Lower leg skin (tissue), 3 donors: ENCODE measurements around the gene FERMT1.

Experiments used
- POLR2A ChIP-seq, 2 donors: fragments of 450-650 bp; IDR thresholded peaks; one replicate each; pipeline ENCODE4 v1.6.1; 2016 to 2017; ENCODE audit warnings: antibody characterized with exemption in 2 of 2, mild to moderate bottlenecking in 1 of 2, moderate library complexity in 1 of 2
- TF ChIP-seq, protein P1 (sequence below), 3 donors: fragments of 450-650 bp; IDR thresholded peaks; one replicate each; pipeline ENCODE4 v1.5.1; 2016; ENCODE audit warnings: antibody characterized with exemption in 3 of 3, mild to moderate bottlenecking in 3 of 3, moderate library complexity in 2 of 3

- TF ChIP-seq POLR2A (IDR thresholded peaks at IDR 0.05): no peak
- TF ChIP-seq, protein P1, sequence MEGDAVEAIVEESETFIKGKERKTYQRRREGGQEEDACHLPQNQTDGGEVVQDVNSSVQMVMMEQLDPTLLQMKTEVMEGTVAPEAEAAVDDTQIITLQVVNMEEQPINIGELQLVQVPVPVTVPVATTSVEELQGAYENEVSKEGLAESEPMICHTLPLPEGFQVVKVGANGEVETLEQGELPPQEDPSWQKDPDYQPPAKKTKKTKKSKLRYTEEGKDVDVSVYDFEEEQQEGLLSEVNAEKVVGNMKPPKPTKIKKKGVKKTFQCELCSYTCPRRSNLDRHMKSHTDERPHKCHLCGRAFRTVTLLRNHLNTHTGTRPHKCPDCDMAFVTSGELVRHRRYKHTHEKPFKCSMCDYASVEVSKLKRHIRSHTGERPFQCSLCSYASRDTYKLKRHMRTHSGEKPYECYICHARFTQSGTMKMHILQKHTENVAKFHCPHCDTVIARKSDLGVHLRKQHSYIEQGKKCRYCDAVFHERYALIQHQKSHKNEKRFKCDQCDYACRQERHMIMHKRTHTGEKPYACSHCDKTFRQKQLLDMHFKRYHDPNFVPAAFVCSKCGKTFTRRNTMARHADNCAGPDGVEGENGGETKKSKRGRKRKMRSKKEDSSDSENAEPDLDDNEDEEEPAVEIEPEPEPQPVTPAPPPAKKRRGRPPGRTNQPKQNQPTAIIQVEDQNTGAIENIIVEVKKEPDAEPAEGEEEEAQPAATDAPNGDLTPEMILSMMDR (IDR thresholded peaks at IDR 0.05): no peak
These were observed 81.0 kb downstream of the FERMT1 start for GRCh38 chr20:6041808-6042265.
